Measurements from ENCODE around the gene BCS1L. TPM values are rescaled to one million over a fixed set of nuclear protein-coding genes. Genes with fewer than 3 reads are reported as not detected.

BCS1L gene
- total and polyA plus RNA-seq, 12 donors: 34.8 to 84.2 (median 45.9) TPM

DNA sequence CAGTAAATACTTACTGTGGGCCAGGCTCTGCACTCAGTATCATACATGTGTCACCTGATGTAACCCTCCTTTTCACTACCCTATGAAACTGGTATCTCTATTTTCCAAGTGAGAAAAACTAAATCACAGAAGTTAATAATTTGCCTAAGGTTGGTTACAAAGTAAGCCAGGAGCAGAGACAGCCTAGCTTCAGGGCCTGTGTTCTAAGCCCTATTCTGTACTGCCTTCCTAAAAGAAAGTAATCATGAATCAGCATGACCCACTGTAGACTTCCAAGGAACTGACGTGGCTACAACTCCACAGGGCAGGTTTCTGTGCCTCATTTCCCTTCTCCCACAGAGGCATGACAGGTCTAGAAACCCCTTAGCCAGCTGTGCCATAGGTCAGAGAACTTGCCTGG lies 14.4 kb upstream of the BCS1L start:
- H3K36me3 ChIP-seq: peaks cover 4 to 100% (median 76%) of the 10 kb centered on the region in 9 donors
- no peak for DNase-seq
- TF ChIP-seq CTCF (IDR thresholded peaks at IDR 0.05): no peak
- H3K27ac ChIP-seq: no peak overlapping the region
- H3K27me3 ChIP-seq: no peaks in the 10 kb centered on the region
- no peak overlapping the region for H3K4me3 ChIP-seq
- intact Hi-C loops (cut with DNase I): loop anchor here in 5 of 10 donors (5.0 to 10.0 kb wide), 6 partner anchors 53 to 240 kb away; partner anchors contain the start of genes VIL1 (in 2 of the 5), CNOT9 (in 1 of the 5) and USP37 (in 1 of the 5)
- no peaks in the 10 kb centered on the region for H3K9me3 ChIP-seq
- ATAC-seq: no peak
- 91 to 93% methylated on average over 1 of the region's 1 CpG for WGBS, 2 donors
- peaks cover 0 to 4% (median 0%) of the 10 kb centered on the region in 9 donors for H3K4me1 ChIP-seq

- H3K27me3 ChIP-seq: no peaks in the 10 kb centered on the region
- ATAC-seq: peak; percentile 35 to 72 (median 69)
- no peak overlapping the region for H3K27ac ChIP-seq
- 71 to 73% methylated on average over 9 of the region's 9 CpGs for WGBS, 2 donors
- no peaks in the 10 kb centered on the region for H3K9me3 ChIP-seq
- intact Hi-C loops (cut with DNase I): loop anchor here in 5 of 10 donors (5.0 to 10.0 kb wide), 6 partner anchors 56 to 243 kb away; partner anchors contain the start of genes VIL1 (in 2 of the 5), CNOT9 (in 1 of the 5) and USP37 (in 1 of the 5)
- H3K4me3 ChIP-seq: no peak overlapping the region
- peaks cover 0 to 100% (median 67%) of the 10 kb centered on the region in 9 donors for H3K36me3 ChIP-seq
- H3K4me1 ChIP-seq: peaks cover 0 to 4% (median 0%) of the 10 kb centered on the region in 9 donors
- DNase-seq: peak in 1 of 2 donors; percentile 46
- TF ChIP-seq CTCF (IDR thresholded peaks at IDR 0.05): peak; percentile 52 to 86 (median 77)
Measured at GRCh38 chr2:218648088-218648786, 11.2 kb upstream of the BCS1L start.

DNA sequence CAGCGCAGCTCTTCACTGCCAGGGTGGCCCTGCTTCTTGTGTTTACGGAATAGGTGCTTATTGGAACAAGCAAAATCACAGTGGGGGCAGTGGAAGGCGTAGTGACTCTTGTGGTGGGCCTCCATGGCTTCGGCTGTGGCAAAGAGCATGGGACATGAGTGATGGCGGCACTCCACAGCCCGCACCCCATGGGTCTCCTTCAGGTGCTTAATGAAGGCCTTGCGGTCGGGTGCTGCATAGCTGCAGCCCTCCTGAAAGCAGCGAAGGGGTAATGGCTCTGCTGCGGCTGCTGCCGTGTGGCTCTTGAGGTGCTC lies 10.7 kb upstream of the BCS1L start:
- no peak overlapping the region for H3K4me3 ChIP-seq
- peak in 4 of 8 donors; percentile 8 to 14 (median 10) for ATAC-seq
- peak in 2 of 9 donors; percentile 1 to 19 for TF ChIP-seq CTCF (IDR thresholded peaks at IDR 0.05)
- H3K36me3 ChIP-seq: peaks cover 0 to 100% (median 66%) of the 10 kb centered on the region in 9 donors
- intact Hi-C loops (cut with DNase I): loop anchor here in 5 of 10 donors (5.0 to 10.0 kb wide), 6 partner anchors 56 to 244 kb away; partner anchors contain the start of genes VIL1 (in 2 of the 5), CNOT9 (in 1 of the 5) and USP37 (in 1 of the 5)
- H3K27ac ChIP-seq: no peak overlapping the region
- 89 to 93% methylated on average over 11 of the region's 11 CpGs for WGBS, 2 donors
- H3K4me1 ChIP-seq: peaks cover 0 to 4% (median 0%) of the 10 kb centered on the region in 9 donors
- H3K27me3 ChIP-seq: no peaks in the 10 kb centered on the region
- no peak for DNase-seq
- H3K9me3 ChIP-seq: no peaks in the 10 kb centered on the region

DNA sequence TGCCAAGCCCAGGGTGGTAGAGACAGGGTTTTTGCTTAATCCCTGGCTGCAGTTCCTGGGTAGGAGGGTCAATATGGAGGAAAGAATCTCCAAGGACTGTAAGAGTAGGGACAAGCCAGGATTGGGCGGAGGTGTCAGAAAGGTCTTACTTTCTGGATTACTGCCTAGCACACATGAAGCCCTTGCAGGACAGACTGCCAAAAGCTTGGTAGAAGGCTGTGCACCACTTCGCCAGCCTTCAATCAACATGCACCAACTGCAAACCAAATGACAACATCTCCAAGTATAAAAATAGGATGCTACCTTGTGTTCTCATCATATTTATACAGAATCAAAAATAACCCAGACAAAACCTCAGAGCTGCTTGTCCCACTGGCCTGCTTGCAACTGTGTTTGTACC lies 3.7 kb upstream of the BCS1L start:
- no peak for TF ChIP-seq CTCF (IDR thresholded peaks at IDR 0.05)
- Histone ChIP-seq H3K4me1 (peaks cover 9 to 42% (median 32%) of the 10 kb centered on the region in 9 donors), H3K27ac (peak overlapping the region in 8 of 10 donors; percentile 3 to 78 (median 60)), H3K9me3 (no peaks in the 10 kb centered on the region), H3K27me3 (no peaks in the 10 kb centered on the region), H3K4me3 (no peak overlapping the region), H3K36me3 (peaks cover 0 to 73% (median 35%) of the 10 kb centered on the region in 9 donors)
- intact Hi-C loops (cut with DNase I): loop anchor here in 5 of 10 donors (5.0 to 10.0 kb wide), 6 partner anchors 83 to 381 kb away; partner anchors contain the start of genes CNOT9 (in 3 of the 5), USP37 (in 3 of the 5), AAMP (in 1 of the 5) and PNKD (in 1 of the 5)
- 57 to 72% methylated on average over 2 of the region's 2 CpGs for WGBS, 2 donors
- peak in 7 of 8 donors; percentile 21 to 66 (median 38) for ATAC-seq
- DNase-seq: peak in 1 of 2 donors; percentile 38

Measured in heart right ventricle (tissue), 16 donors.